Measurements from ENCODE around the gene PTPRM. TPM values are rescaled to one million over a fixed set of nuclear protein-coding genes. Genes with fewer than 3 reads are reported as not detected.
A peak's percentile ranks its signal among the peaks of the same experiment; 100 is the strongest.

PTPRM gene
- total and polyA plus RNA-seq, 5 donors from 2014 or later: 1.1 to 4.6 (median 3.6) TPM

DNA sequence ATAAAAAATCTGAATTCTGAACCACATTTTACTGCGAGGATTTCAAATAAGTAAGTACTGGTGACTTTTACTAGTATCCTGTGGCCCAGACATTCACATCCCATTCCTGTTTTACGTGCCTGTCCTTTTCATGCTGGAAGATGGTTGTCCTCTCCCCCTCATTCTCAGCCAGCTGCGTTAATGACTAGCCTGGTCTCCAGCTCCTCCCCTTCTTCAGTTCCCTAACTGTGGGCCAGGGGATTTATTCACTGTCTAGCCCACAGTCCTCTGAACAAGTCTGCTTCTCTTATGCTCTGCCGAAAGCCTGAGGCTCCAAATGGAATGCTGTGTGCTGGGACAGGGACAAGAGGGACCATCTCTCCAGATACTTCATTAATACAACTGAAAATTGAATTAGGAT lies 373.9 kb downstream of the PTPRM start:
- Histone ChIP-seq H3K4me3 (ENCODE audit: low read depth, low read length) (no peak overlapping the region), H3K4me1 (ENCODE audit: control insufficient read depth, insufficient read depth, low read length, poor library complexity, severe bottlenecking) (no peaks in the 10 kb centered on the region), H3K27me3 (ENCODE audit: control insufficient read depth, insufficient read depth, low read length) (no peaks in the 10 kb centered on the region), H3K9me3 (ENCODE audit: control insufficient read depth in 2 of 2, low read length in 2 of 2) (no peaks in the 10 kb centered on the region), H3K27ac (ENCODE audit: insufficient read depth, low read length, poor library complexity, severe bottlenecking) (no peak overlapping the region), H3K36me3 (ENCODE audit: control insufficient read depth, insufficient read depth, low read length) (no peaks in the 10 kb centered on the region)
- Mint-ChIP-seq H3K27me3 (no peaks in the 10 kb centered on the region), H3K4me1 (no peaks in the 10 kb centered on the region), H3K4me3 (no peak overlapping the region), H3K9me3 (peaks cover 0 to 2% (median 0%) of the 10 kb centered on the region in 7 donors), H3K36me3 (no peaks in the 10 kb centered on the region), H3K27ac (no peak overlapping the region)
- ATAC-seq (ENCODE audit: low read depth in 2 of 2) (no peak), DNase-seq (no peak)

DNA sequence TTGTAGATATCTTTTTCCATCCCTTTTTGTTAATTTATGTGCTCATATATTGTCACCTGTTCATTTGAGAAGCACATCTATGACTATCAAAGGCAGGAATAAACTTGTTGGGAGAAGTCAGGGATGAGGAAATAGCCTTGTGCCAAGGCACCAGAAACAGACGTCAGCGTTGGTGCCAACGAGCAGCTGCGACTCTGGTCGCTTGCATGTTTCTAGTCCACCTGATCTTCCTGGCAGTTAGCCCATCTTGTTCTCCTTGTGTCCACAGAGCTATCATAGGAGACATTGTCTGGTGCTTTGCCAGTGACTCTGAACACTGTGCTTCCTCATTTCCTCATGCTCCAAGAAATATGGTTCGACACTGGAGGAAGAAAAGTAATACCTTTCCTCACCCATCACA lies 374.4 kb downstream of the PTPRM start:
- H3K9me3 ChIP-seq (ENCODE audit: control insufficient read depth in 2 of 2, low read length in 2 of 2): no peaks in the 10 kb centered on the region
- DNase-seq (no peak), ATAC-seq (ENCODE audit: low read depth in 2 of 2) (no peak)
- H3K27ac ChIP-seq (ENCODE audit: insufficient read depth, low read length, poor library complexity, severe bottlenecking): no peak overlapping the region
- no peak overlapping the region for H3K4me3 Mint-ChIP-seq
- H3K27me3 Mint-ChIP-seq: no peaks in the 10 kb centered on the region
- H3K27ac Mint-ChIP-seq: no peak overlapping the region
- no peaks in the 10 kb centered on the region for H3K4me1 Mint-ChIP-seq
- no peaks in the 10 kb centered on the region for H3K27me3 ChIP-seq (ENCODE audit: control insufficient read depth, insufficient read depth, low read length)
- H3K4me1 ChIP-seq (ENCODE audit: control insufficient read depth, insufficient read depth, low read length, poor library complexity, severe bottlenecking): no peaks in the 10 kb centered on the region
- H3K4me3 ChIP-seq (ENCODE audit: low read depth, low read length): no peak overlapping the region
- H3K36me3 ChIP-seq (ENCODE audit: control insufficient read depth, insufficient read depth, low read length): no peaks in the 10 kb centered on the region
- peaks cover 0 to 3% (median 0%) of the 10 kb centered on the region in 7 donors for H3K9me3 Mint-ChIP-seq
- no peaks in the 10 kb centered on the region for H3K36me3 Mint-ChIP-seq

DNA sequence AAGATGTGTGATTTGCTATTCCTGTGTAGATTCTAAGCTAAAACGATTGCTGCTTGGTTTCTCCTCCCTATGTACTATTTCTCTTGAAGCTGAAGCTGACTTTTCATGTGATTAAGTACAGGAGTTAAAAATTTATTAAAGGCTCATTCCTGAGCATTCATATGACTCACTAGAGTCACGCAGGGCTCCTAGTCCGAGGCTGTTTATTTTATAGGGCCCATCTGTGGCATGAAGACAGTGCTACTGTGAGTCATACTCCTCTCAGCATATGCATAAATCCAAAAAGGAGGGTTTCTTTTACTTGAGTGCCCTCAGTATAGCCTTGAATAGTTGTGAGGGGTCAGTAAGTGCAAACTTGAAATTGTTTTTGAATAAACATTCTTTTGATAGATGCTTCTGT lies 378.8 kb downstream of the PTPRM start:
- Mint-ChIP-seq H3K27ac (no peak overlapping the region), H3K4me1 (no peaks in the 10 kb centered on the region), H3K36me3 (no peaks in the 10 kb centered on the region), H3K4me3 (no peak overlapping the region), H3K27me3 (no peaks in the 10 kb centered on the region), H3K9me3 (peaks cover 0 to 5% (median 2%) of the 10 kb centered on the region in 7 donors)
- Histone ChIP-seq H3K4me3 (ENCODE audit: low read depth, low read length) (no peak overlapping the region), H3K4me1 (ENCODE audit: control insufficient read depth, insufficient read depth, low read length, poor library complexity, severe bottlenecking) (no peaks in the 10 kb centered on the region), H3K36me3 (ENCODE audit: control insufficient read depth, insufficient read depth, low read length) (no peaks in the 10 kb centered on the region), H3K9me3 (ENCODE audit: control insufficient read depth in 2 of 2, low read length in 2 of 2) (no peaks in the 10 kb centered on the region), H3K27ac (ENCODE audit: insufficient read depth, low read length, poor library complexity, severe bottlenecking) (no peak overlapping the region), H3K27me3 (ENCODE audit: control insufficient read depth, insufficient read depth, low read length) (no peaks in the 10 kb centered on the region)
- DNase-seq (no peak), ATAC-seq (ENCODE audit: low read depth in 2 of 2) (no peak)

DNA sequence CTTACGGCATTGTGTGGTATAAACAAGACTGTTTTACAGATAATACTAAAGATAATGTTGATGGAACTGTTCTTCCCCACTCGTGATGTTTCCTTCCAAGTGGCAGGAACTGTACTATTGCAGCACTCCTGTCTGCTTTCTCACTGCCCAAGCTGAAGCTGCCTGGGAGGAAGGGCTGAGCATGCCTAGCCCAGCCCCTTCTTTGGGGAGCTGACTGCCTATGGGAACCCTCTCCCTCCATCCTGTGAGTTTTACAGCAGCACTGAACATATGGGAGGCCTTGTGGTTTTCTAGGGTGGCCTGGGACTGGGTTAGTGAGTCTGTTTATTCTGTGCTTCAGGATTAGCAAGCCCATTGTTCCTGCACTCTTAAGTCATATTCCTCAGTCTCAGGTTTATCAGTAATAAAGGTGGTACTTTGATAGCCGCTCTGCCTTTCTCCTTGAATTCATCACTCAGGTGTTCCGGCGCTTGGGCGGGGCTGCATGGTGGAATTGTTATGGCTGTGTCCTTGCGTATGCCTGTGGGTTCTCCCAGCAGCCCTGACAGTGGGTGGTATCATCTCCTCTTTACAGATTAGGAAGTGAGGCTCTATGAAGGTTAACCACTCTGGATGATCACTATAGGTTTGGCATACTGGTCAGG lies 379.7 kb downstream of the PTPRM start:
- Mint-ChIP-seq H3K27me3 (no peaks in the 10 kb centered on the region), H3K36me3 (no peaks in the 10 kb centered on the region), H3K9me3 (peaks cover 0 to 5% (median 2%) of the 10 kb centered on the region in 7 donors), H3K27ac (peak overlapping the region in 1 of 3 donors; percentile 66), H3K4me1 (no peaks in the 10 kb centered on the region), H3K4me3 (peak overlapping the region; percentile 13 to 89 (median 62))
- Histone ChIP-seq H3K27me3 (ENCODE audit: control insufficient read depth, insufficient read depth, low read length) (no peaks in the 10 kb centered on the region), H3K36me3 (ENCODE audit: control insufficient read depth, insufficient read depth, low read length) (no peaks in the 10 kb centered on the region), H3K27ac (ENCODE audit: insufficient read depth, low read length, poor library complexity, severe bottlenecking) (no peak overlapping the region), H3K4me3 (ENCODE audit: low read depth, low read length) (peak overlapping the region; percentile 1), H3K4me1 (ENCODE audit: control insufficient read depth, insufficient read depth, low read length, poor library complexity, severe bottlenecking) (no peaks in the 10 kb centered on the region), H3K9me3 (ENCODE audit: control insufficient read depth in 2 of 2, low read length in 2 of 2) (no peaks in the 10 kb centered on the region)
- DNase-seq (peak in 2 of 3 donors; percentile 6 to 7), ATAC-seq (ENCODE audit: low read depth in 2 of 2) (peak in 1 of 2 donors; percentile 28)

DNA sequence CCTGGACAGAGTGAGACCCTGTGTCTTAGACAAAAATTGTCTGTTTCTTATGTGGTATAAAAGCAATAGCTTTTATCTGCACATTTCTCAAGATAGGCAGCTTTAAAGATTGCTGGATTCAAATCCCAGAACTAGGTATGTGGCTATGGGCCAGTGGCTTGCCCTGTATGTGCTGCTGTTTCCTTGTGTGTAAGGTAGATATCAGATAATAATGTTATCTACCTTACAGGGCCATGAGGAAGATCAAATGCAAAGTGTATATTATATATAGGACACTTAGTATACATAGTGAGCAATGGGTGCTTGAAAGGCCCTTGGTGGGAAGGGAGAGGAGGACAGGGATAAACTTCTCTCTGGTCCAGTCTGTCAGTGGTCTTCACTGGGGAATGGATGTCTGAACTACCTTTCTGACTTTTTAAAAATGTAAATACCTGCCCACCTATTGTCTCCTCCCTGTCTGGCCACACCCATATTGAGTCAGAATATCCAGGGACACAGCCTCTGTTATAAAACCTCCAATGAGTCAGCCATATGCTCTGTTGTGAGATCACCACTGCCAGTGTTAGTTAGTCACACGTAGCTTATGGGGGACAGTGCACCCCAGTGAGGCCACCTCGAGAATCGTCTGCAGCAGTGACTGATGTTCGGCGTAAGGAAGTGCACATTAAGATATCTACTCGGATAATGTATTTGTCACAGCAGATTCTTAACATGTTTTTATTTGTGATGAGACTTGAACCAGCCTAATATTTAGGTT lies 383.4 kb downstream of the PTPRM start:
- Histone ChIP-seq H3K4me3 (ENCODE audit: low read depth, low read length) (no peak overlapping the region), H3K27me3 (ENCODE audit: control insufficient read depth, insufficient read depth, low read length) (no peaks in the 10 kb centered on the region), H3K9me3 (ENCODE audit: control insufficient read depth in 2 of 2, low read length in 2 of 2) (no peaks in the 10 kb centered on the region), H3K27ac (ENCODE audit: insufficient read depth, low read length, poor library complexity, severe bottlenecking) (no peak overlapping the region), H3K4me1 (ENCODE audit: control insufficient read depth, insufficient read depth, low read length, poor library complexity, severe bottlenecking) (no peaks in the 10 kb centered on the region), H3K36me3 (ENCODE audit: control insufficient read depth, insufficient read depth, low read length) (no peaks in the 10 kb centered on the region)
- Mint-ChIP-seq H3K9me3 (peaks cover 0 to 5% (median 0%) of the 10 kb centered on the region in 7 donors), H3K36me3 (no peaks in the 10 kb centered on the region), H3K27me3 (no peaks in the 10 kb centered on the region), H3K27ac (peak overlapping the region in 1 of 3 donors; percentile 66), H3K4me3 (no peak overlapping the region), H3K4me1 (peaks cover 0 to 13% (median 3%) of the 10 kb centered on the region in 4 donors)
- ATAC-seq (ENCODE audit: low read depth in 2 of 2): peak in 1 of 2 donors; percentile 59
- DNase-seq: peak in 1 of 3 donors; percentile 7

DNA sequence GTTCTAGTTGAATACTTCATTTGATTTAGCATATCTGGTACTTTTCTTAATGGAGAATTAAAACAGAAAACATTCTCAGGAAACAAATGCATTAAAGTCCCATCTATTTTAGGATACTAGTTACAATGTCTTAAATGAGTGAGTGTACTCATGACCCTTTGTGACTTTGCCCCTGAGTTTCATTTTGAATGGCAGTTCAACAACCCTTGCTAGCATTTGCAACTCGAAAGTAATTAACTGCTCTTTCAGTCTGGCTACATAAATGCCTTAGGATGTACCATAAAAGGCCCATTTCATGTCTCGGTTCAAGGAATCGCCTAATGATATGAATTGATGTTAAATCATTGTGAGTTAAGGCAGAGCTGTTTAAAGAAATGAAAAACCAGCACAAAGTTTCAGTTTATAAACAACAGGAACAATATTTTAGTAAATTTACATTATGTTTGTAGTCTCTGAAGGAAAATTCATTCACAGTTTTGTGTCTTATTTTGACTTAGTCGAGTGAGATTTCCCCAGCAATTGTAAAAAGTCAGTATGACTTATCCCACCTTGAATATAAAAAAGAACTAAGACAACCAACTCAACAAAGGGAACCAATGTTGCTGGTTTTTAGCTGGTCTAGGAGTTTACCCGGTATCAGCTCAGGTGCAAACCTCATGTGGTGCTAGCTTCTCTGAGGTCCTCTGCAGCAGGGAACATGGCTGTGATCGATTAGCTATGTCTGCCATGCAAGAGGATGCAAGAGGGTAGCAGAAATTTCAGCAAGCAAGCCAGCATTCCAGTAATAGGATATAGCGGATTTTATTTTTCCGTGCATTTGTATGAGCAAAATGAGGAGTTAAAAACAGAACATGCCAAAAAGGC lies 386.2 kb downstream of the PTPRM start:
- peak overlapping the region in 2 of 3 donors; percentile 23 to 56 for H3K27ac Mint-ChIP-seq
- peaks cover 6% of the 10 kb centered on the region for H3K4me1 ChIP-seq (ENCODE audit: control insufficient read depth, insufficient read depth, low read length, poor library complexity, severe bottlenecking)
- peak in 1 of 3 donors; percentile 29 for DNase-seq
- H3K36me3 ChIP-seq (ENCODE audit: control insufficient read depth, insufficient read depth, low read length): no peaks in the 10 kb centered on the region
- H3K9me3 ChIP-seq (ENCODE audit: control insufficient read depth in 2 of 2, low read length in 2 of 2): no peaks in the 10 kb centered on the region
- no peak for ATAC-seq (ENCODE audit: low read depth in 2 of 2)
- no peaks in the 10 kb centered on the region for H3K27me3 ChIP-seq (ENCODE audit: control insufficient read depth, insufficient read depth, low read length)
- peak overlapping the region; percentile 15 for H3K4me3 ChIP-seq (ENCODE audit: low read depth, low read length)
- H3K27me3 Mint-ChIP-seq: no peaks in the 10 kb centered on the region
- no peaks in the 10 kb centered on the region for H3K36me3 Mint-ChIP-seq
- peaks cover 0 to 5% (median 0%) of the 10 kb centered on the region in 7 donors for H3K9me3 Mint-ChIP-seq
- peak overlapping the region in 2 of 4 donors; percentile 31 to 36 for H3K4me3 Mint-ChIP-seq
- no peak overlapping the region for H3K27ac ChIP-seq (ENCODE audit: insufficient read depth, low read length, poor library complexity, severe bottlenecking)
- H3K4me1 Mint-ChIP-seq: peaks cover 0 to 29% (median 14%) of the 10 kb centered on the region in 4 donors

DNA sequence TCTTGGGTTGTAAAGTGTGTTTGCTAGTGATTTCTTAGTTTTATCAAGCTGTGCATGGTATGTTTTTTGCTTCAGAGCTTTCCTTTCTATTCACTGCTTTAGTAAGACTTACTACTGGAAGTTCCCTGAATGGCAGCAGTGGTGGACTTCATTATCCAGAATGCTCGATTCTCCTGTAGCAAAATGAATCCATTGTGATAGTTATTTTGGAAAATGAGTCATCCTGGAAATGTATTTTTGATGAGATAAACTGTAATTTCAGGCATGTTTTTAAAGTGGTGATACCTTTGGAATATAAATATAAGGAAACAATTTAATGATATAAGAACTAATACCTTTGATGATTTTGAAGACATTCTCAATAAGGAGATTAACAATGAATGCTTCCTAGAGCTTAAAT lies 387.1 kb downstream of the PTPRM start:
- Mint-ChIP-seq H3K9me3 (peaks cover 0 to under 1% (median 0%) of the 10 kb centered on the region in 7 donors), H3K27me3 (no peaks in the 10 kb centered on the region), H3K27ac (peak overlapping the region in 1 of 3 donors; percentile 56), H3K36me3 (no peaks in the 10 kb centered on the region), H3K4me3 (no peak overlapping the region), H3K4me1 (peaks cover 0 to 39% (median 21%) of the 10 kb centered on the region in 4 donors)
- peaks cover 9% of the 10 kb centered on the region for H3K4me1 ChIP-seq (ENCODE audit: control insufficient read depth, insufficient read depth, low read length, poor library complexity, severe bottlenecking)
- no peaks in the 10 kb centered on the region for H3K27me3 ChIP-seq (ENCODE audit: control insufficient read depth, insufficient read depth, low read length)
- no peaks in the 10 kb centered on the region for H3K9me3 ChIP-seq (ENCODE audit: control insufficient read depth in 2 of 2, low read length in 2 of 2)
- H3K27ac ChIP-seq (ENCODE audit: insufficient read depth, low read length, poor library complexity, severe bottlenecking): no peak overlapping the region
- no peak for DNase-seq
- H3K36me3 ChIP-seq (ENCODE audit: control insufficient read depth, insufficient read depth, low read length): no peaks in the 10 kb centered on the region
- no peak overlapping the region for H3K4me3 ChIP-seq (ENCODE audit: low read depth, low read length)
- ATAC-seq (ENCODE audit: low read depth in 2 of 2): no peak
